GM18951 (cell line): ENCODE data around the gene STMP1.
"Not testable (repeated sequence)": the region's sequence is repeated elsewhere in the genome, so short reads cannot be mapped to it uniquely, and the experiment has no call there.

Experiments used
- POLR2A ChIP-seq: IDR thresholded peaks from 4 replicates; pipeline ENCODE4 v1.6.1; 2011; ENCODE audit warnings: mild to moderate bottlenecking; ENCODE audit not compliant: insufficient read length, insufficient read depth; ENCODE audit errors: extremely low read depth
- in situ Hi-C: fragments of 300-500 bp; cut with MboI; formaldehyde crosslinking; loops from one replicate; pipeline ENCODE4 v1.12.0; 2022; ENCODE audit warnings: low sequenced_read_pairs, mixed read lengths, inconsistent platforms; ENCODE audit not compliant: unreplicated experiment

Gene STMP1

DNA sequence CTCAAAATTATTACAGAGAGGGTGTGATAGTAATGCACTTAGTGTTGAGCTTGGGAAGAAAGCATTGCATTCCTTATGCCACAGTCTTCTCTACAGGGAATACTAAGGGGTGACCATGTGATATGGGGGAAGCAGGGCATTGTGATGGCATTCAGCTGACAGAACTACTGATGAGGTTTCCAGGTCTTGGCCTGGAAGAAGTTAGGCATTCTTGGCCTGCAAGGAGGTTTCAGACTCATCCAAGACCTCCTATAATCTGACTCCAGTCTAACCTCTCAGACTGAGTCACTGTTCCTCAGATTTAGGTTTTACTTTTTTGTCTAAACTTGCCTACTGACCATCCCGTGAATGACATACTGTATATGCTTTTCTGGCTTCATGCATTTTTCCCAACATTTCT lies 7.9 kb downstream of the STMP1 start:
- in situ Hi-C loops = no loop called here
- TF ChIP-seq POLR2A = no peak

DNA sequence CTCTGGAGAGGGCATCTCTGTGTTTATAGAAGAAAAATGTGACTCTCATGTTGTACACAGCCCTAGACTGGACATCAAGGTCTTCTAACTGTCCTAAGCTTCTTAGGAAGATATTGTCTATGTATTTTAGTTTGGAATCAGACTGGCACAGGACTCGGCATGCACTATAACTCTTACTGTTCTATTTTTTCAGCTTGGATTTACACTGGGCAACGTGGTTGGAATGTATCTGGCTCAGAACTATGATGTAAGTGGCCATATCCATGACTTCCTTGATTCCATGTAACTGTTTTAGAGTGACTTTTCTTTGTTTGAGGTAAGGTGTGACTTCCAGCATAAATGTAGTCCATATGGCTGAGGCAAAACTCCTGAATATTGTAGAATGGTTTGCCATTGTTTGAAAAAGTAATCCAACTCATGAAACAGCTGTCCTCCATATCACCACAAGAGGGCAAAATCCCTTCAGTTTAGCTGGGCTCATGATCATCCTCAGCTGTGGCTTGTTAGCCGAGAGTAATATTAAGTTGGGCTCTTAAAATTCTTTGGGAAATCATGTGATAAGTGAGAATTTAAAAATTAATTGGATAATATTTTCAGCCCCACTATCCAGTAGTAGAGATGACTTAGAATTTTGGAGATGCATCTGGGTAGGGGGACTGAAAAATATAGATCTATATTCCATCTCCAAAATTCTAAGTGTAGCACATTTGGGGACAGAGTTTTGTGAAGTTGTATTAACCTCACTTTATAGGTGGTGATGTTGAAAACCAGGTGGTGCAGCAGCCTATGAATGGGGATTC lies 10.4 kb downstream of the STMP1 start:
- no peak for TF ChIP-seq POLR2A
- in situ Hi-C loops = no loop called here

DNA sequence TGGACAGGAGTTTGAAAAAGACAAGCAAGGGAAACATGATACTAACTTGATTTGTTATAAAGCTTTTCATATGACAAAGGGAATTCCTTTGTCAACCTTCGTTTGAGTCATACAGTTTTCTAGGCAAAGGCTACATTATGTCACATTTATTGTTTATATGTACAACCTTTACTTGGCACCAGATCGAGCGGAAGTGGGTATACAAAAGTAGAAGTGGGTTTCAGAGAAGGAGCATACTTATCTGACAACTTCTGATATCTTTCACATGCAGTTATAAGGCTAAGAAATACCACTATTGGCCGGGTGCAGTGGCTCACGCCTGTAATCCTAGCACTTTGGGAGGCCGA lies 11.0 kb downstream of the STMP1 start:
- in situ Hi-C loops = no loop called here
- no peak for TF ChIP-seq POLR2A

DNA sequence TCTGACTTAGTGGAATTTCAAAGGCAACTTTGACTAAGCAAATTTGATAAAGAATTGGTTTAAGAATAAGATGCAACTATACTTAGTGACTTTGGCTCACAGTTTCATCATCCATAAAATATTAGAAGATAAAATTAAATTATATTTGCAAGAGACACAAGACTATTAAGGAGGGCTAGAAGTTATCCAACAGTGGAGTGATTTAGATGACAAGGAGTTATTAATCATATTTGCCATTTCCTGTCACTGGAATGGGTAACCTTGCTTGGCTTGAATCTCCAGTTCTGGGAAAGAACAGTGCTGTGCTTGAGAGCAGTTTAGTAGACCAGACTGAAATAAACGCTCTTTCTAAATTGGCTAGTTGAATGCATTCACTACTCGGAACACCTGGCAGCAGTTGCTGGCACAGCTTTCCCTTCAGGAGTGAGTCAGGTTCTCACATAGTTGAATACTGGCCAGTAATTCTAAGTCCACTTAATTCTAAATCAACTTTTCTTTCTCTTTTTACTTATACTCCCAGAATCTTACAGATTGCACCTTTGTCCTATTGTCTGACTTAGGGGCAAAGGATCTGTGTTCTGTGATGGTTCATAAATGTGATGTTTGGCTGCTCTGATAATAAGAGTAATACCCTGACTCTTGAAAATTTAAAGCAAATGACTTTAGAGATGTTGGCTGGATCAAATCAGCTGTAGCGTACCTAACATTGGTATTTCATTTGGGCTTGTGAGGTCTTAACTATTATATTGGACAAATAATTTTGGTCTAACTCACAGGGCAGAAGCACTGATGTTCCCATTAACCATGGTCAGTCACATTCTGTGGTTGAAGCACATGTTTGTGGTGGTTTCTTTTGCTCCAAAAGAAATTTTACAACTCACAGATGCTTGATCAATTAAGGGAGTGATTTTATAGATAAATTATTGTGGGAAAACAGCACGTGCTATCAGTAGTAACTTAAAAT lies 16.6 kb downstream of the STMP1 start:
- in situ Hi-C loops = no loop called here
- TF ChIP-seq POLR2A = no peak

DNA sequence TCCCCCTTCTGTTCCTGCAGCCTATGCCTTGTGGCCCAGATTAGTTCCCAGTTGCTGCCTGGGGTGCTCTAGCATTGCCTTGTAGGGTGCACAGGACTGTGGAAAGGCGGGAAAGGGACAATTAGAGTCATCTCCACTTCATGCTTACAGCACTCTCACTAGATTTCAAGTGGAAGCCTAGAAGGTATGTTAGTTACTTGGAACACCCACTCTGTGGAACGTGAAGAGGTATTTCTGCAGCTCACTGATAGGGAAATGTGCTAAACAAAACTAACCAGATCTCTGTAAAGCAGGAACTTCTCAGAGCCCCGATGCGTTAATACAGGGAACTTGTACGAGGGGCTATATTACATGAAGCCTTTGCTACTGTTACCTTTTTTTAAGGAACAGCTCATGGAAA lies 19.4 kb downstream of the STMP1 start:
- no peak for TF ChIP-seq POLR2A
- in situ Hi-C loops = no loop called here

DNA sequence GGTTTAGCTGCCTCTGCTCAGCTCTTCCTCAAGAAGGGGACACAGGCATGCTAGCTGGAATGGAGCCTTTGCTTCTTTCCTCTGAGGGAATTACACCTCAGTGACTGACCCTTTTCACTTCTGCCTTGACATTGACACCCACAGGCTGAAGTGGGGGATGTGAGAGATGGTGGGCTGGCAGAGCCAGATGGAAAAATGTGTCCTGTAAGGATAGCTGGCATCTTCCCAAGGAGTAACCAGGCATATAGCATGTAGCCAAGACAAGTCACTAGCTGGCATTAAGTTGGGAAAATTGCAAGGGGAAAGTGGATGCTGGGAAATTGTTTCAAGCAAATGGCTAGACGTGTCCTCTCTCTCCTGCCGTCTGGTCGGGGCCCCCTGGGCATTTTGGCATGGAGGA lies 19.9 kb downstream of the STMP1 start:
- in situ Hi-C loops = no loop called here
- no peak for TF ChIP-seq POLR2A

DNA sequence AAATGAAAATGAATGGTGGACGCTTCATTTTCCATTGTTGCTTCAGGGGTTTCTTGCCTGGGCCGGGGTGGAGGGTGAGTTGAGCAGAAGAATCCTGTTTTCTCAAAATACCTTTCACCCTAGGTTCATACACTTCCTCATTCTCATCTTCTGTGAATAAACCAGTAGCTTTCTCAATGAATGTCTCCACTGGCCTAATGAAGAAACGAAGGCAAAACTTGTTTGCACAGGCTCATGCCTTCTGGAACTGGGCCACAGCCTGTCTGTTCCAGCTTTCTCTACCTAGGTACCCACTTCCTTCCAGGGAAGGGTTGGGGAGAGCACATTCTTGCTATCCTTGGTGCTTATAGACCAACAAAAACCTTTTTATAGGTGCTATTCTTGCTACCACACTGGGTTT lies 21.3 kb downstream of the STMP1 start:
- no peak for TF ChIP-seq POLR2A
- in situ Hi-C loops = no loop called here

DNA sequence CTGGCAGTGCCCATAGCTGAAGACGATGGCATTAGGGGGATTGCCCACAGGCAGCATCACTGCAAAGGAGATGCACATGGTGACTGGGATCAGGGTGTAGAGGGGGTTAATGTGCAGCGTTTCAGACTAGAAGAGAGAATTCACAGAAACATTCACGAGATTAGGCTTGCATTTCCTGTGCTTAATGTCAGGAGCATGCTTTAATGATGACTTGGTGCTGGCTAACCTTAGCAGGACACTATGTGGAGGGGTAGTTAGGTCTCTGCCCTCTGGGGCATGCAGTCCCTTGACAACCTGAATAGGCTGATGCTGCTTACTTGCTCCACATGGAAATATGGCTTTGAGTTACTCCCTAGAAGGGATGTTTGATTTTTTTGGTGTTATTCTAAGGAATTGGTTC lies 21.8 kb downstream of the STMP1 start:
- TF ChIP-seq POLR2A = no peak
- in situ Hi-C loops = no loop called here

DNA sequence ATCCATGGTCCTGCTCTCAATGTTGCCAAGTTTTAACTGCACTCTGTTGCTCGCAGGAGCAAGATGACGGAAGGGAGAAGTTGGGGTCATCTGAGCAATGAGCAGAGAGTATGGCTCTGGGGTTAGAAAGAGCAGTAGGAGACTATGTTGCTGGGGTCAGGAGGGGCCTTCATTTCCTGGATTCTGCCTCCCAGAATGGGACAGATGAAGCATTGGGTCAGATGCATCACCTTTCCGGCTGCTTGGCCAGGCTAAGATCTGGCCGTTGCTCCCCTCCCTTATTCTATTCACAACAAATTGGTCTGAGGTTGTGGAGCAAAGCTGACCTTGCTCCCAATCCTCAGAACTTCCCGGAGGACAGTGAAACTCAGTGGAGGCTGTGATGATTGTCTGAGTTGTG lies 22.4 kb downstream of the STMP1 start:
- in situ Hi-C loops = no loop called here
- TF ChIP-seq POLR2A = no peak

DNA sequence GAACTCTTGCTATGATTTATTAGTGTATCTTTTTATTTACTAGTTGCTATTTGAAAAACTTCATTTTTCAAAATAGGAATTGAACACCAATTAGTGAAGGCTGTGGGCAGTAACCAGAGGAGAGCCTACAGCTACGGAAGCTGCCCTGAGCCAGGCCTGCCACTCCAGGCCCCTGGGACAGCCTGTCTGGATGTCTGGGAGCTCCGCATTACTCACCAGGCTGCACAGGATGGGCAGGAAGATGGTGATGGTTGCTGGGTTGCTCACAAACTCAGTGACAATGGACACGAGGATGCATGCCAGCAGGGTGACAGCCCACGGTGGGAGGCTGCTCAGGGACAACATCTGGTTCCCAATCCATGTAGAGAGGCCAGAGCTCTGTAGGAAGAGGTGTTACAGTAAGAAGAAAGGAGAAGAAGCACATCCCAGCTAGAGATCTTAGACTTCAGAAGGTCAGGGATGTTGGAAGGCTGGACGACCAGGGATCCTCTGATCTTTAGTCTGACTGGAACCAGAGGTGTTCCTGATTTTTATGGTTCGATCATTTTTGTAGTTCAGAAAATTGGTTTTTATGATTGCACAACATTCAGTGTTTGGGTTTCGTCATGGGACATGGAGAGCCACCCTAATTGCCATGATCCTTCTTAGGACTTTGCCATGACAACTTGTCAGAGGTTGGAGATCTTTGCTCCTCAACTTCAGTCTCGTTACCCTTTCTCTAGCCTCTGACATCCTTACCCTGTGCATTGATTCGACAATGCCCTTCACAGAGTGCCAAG lies 23.2 kb downstream of the STMP1 start:
- in situ Hi-C loops = no loop called here

DNA sequence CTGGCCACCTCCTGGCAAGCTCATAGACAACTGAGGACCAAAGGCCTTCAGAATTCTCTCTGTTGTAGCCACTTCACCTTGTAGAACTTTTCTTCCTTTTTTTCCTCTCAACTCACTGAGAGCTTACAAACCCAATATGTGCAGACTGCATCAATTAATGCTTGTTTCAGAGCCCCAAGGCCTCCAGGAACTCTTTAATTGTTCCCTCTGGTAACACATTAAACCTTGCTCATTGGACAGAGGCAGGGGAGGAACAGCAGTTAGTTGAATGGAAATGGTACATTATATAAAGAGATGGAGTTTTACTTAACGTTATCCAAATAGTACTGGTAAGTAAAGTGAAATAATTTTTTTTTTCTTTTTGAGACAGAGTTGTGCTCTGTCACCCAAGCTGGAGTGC lies 25.2 kb downstream of the STMP1 start:
- in situ Hi-C loops = no loop called here
- TF ChIP-seq POLR2A = no peak

More for the DNA sequence above, 23.2 kb downstream of the STMP1 start:
- no peak for TF ChIP-seq POLR2A

DNA sequence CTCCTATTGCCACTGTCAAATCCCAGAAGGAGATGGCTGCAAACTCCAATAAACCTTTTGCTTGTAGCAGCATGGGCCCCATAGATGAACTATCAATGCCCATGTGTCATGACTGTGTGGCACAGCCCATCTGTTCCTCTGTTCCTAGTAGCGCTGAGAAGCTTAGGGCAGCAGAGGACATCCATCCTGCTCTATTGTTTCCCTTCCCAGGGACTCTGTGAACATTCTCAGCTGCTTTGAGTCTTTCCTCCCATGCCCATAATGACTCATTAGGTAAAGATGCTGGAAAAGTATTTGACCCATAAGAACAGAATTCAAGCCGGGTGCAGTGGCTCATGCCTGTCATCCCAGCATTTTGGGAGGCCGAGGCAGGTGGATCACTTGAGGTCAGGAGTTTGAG lies 28.3 kb downstream of the STMP1 start:
- in situ Hi-C loops = no loop called here

DNA sequence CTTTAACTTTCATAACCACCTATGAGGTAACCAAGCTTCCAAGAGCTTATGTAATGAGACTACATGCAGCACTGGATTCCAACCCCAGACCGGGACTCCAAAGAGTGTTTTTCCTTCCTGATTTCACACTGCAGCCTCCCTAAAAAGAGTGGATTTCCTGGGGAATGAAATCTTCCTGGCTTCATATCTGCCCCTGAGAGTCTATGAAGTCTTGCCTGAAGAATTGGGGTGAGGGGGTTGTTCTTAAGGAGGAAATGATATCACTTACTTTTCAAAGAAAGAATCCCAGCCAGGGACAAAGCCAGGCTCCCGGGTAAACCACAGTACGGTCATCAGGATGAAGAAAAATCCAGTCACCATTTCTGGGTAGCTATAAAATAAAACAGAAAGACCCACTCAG lies 29.7 kb downstream of the STMP1 start:
- in situ Hi-C loops = no loop called here
- no peak for TF ChIP-seq POLR2A

More for the DNA sequence above, 28.3 kb downstream of the STMP1 start:
- TF ChIP-seq POLR2A = no peak

DNA sequence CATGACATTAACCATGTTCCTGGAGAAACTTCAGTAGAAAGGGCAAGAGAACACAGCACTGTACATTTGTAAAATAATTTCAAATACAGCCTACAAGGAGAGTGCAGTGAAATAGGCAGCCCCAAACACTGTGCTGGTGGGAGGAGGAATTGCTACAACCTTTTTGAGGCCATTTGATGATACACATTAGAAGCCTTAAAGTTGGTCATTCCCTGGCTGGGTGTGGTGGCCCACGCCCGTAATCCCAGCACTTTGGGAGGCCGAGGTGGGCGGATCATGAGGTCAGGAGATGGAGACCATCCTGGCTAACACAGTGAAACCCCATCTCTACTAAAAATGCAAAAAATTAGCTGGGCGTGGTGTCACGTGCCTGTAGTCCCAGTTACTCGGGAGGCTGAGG lies 30.3 kb downstream of the STMP1 start:
- in situ Hi-C loops = not testable (repeated sequence)
